Hematopoietic multipotent progenitor cell treated with erythropoietin and hydrocortisone succinate and interleukin-3 and kit ligand, for 6 days (in vitro differentiated cells): ENCODE data around the gene KNL1.
"Not testable (repeated sequence)": the region's sequence is repeated elsewhere in the genome, so short reads cannot be mapped to it uniquely, and the experiment has no call there.

Source experiments
- DNase-seq: peaks from one replicate; pipeline ENCODE4 v3.0.0-alpha.2; 2015

Gene KNL1

GRCh38 chr15:40582726-40583246 is 11.3 kb upstream of the KNL1 start:
- DNase-seq, result peak; percentile 55

DNA sequence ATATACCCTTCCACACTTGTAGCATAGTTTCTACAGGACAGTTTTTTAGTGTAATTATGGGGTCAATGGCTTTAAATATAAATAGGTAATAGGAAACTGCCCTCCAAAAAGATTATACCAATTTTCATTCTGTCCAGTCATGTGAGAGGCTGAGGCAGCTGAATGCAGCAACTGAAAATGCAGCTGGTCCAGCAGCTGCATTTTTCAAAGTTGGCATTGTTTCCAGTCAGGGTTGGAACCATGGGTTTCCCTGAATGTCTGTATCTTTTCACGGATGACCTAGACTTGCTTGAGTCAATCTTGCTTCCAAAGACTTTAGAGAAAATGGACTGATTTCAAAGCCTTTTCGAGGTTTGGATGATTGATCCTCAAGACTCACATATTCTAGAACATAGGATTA is 9.9 kb upstream of the KNL1 start:
- DNase-seq, result no peak

DNA sequence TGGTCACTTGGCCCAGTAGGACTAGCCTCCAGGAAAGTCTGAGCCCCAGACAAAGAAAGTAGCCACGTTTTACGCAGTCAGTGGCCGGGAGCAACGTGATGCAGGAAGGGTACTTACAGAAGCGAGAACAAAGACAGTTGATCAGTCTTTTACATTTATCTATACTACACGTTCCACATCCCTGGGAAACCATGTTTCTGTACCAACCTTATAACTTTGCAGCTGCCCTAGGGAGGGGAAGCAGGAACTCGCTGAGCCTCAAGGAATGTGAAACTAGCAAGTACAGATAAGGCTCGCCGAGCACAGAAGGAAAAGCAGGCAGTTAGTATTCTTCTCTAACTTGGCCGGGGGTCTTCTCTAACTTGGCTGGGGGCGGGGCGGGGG is 3.4 kb upstream of the KNL1 start:
- DNase-seq, result no peak

DNA sequence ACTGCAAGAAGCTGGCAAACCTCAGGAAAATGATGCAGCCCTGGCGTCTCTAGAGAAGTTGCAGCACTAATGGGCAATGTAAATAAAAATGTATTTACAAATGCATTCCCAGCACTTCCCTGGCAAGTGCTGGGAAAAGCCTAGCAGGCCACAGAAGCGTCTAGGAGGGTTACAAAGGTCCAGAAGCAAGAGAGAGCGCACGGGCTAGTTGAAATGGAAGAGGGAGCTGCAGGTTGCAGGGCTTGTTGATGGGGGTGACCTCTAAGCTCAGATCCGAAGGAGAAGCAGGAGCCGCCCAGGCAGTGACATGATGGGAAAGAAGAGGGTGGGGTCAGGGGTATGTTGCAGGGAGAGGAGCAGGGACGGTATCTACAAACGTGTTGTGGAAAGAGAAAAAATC is 2.7 kb upstream of the KNL1 start:
- DNase-seq, result no peak

GRCh38 chr15:40593165-40593564 is 884 bp upstream of the KNL1 start:
- peak; percentile 36 for DNase-seq

DNA sequence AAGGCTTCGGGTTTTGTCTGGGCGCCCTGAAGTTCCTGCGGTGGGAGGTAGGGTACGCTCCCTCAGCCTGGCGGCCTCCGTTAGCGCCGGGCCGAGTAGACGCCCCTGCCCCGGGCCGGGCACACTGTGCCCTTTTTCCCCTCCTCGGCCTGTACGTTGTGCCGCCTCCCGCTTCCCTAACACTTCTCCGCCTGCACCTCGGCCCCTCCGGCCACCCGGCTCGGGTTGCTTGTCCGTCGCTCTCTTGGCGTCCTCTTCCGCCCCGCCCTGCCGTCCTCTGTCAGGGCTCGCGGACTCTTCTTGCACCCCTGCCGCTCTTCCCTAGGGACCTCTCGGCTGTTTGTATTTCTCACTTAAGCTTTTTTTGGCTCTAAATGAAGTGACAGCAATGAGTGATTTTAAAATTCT is 384 bp downstream of the KNL1 start:
- peak; percentile 73 for DNase-seq

GRCh38 chr15:40595219-40595618 is 1.2 kb downstream of the KNL1 start:
- no peak for DNase-seq

GRCh38 chr15:40595773-40596172 is 1.7 kb downstream of the KNL1 start:
- DNase-seq, result no peak

DNA sequence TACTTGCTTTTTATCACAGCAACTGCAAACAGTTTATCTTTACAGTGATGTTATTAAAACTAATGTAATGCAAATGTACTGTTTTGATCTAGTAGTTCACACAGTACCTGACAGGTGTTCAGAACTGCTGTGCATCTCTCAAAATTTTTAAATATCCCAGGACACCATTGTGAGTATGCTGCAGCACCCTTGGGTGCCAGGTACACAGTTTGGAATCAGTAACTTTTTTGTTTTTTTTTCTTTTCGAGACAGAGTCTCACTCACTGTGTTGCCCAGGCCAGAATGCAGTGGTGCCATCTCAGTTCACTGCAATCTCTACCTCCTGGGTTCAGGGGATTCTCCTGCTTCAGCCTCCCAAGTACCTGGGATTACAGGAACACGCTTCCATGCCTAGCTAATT is 3.0 kb downstream of the KNL1 start:
- no peak for DNase-seq

DNA sequence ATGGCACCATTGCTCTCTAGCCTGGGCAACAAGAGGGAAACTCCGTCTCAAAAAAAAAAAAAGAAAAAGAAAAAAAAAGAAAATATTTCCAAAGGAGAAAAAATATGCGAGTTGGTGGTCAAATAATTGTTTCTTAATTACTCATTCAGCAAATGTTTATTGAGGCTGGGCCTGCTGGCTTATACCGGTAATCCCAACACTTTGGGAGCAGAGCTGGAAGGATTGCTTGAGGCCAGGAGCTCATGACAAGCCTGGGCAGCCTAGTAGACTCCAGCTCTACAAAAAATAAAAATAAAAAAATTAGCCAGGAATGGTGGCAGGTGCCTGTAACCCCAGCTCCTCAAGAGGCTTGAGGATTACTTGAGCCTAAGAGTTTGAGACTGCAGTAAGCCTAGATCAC is 4.1 kb downstream of the KNL1 start:
- no peak for DNase-seq

DNA sequence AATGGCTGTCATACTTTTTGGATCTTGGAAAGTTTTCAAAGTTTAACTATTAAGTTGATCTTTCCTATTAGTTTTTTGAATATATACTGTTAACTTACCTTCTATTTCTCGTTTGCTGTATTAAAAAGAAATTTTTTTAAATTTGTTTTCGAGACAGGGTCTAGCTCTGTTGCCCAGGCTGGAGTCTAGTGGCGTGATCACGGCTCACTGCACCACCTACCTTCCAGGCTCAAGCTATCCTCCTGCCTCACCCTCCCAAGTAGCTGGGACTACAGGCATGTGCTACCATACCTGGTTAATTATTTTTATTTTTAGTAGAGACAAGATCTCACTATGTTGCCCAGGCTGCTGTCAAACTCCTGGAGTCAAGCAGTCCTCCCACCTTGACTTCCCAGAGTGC is 4.6 kb downstream of the KNL1 start:
- no peak for DNase-seq

DNA sequence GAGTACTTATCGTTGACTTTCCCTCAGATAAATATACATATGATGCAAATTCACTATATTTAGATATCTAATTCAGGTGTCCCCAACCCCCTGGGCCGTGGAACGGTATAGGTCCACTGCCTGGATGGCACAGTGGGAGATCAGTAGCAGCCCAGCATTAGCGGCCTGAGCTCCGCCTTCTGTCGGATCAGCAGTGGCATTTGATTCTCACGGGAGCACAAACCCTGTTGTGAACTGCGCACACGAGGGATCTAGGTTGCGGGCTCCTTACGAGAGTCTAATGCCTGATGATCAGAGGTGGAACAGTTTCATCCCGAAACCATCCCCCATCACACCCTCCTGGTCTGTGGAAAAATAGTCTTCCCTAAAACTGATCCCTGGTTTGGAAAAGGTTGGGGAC is 6.9 kb downstream of the KNL1 start:
- DNase-seq, result no peak

DNA sequence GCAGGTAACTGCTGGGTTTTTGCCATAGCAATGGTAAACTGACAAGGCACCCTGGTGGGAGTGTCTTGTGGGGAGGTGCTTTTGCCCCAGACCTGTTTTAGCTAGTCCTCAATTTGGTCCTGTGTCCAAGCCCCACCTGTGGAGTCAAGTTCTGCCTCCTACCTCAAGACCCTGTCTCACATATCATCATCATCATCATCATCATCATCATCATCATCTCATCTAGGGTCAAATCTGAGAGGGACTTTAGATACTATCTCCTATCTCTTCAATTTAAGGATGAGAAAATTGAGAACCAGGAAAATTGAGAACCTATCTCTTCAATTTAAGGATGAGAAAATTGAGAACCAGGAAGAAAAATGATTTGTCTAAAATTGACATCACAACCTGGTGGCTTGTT is 9.9 kb downstream of the KNL1 start:
- DNase-seq, result no peak

DNA sequence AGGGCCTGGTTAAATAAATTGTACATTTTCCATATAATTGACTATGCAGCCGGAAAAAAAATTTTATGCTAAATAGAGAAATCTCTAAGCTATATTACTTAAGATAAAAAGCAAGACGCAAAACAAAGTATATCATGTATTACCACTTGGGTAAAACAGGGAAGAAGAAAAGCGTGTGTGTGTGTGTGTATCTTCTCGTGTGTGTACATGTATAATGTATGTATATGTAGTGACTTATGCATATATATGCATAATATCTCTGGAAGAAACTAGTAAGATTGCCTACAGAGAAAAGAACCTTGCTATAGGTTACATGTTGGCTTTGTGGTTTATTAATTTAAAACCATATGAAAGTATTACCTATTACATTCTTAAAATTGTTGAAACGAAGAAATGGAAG is 19.0 kb downstream of the KNL1 start:
- no peak for DNase-seq

- DNase-seq, result peak; percentile 42
These were observed 24.0 kb downstream of the KNL1 start for GRCh38 chr15:40618023-40618422.

- no peak for DNase-seq
These were observed 24.9 kb downstream of the KNL1 start for GRCh38 chr15:40618906-40619305.

DNA sequence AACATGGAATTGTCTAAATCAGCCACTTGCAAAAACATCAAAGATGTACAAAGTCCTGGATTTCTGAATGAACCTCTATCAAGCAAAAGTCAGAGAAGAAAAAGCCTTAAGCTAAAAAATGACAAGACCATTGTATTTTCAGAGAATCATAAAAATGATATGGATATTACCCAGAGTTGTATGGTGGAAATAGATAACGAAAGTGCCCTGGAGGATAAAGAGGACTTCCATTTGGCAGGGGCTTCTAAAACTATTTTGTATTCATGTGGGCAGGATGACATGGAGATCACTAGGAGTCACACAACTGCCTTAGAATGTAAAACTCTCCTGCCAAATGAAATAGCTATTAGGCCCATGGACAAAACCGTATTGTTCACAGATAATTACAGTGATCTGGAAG is 29.3 kb downstream of the KNL1 start:
- peak; percentile 76 for DNase-seq

GRCh38 chr15:40630313-40630712 is 36.3 kb downstream of the KNL1 start:
- no peak for DNase-seq

DNA sequence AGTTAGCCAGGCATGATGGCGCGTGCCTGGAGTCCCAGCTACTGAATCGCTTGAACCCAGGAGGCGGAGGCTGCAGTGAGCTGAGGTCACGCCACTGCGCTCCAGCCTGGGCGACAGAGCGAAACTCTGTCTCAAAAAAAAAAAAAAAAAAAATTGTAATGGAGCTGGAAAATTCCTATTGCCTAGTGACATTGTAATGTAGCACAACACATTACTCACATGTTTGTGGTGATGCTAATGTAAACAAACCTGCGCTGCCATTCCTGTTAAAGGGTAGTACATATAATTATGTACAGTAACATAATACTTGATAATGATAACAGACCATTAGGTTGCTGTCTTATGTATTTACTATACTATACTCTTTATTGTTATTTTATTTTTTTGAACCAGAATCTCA is 39.1 kb downstream of the KNL1 start:
- DNase-seq, result no peak

GRCh38 chr15:40637221-40637745 is 43.2 kb downstream of the KNL1 start:
- no peak for DNase-seq

- no peak for DNase-seq
These were observed 45.6 kb downstream of the KNL1 start for GRCh38 chr15:40639677-40640076.

GRCh38 chr15:40647523-40647922 is 53.5 kb downstream of the KNL1 start:
- DNase-seq, result no peak

GRCh38 chr15:40650479-40650878 is 56.4 kb downstream of the KNL1 start:
- DNase-seq, result no peak

DNA sequence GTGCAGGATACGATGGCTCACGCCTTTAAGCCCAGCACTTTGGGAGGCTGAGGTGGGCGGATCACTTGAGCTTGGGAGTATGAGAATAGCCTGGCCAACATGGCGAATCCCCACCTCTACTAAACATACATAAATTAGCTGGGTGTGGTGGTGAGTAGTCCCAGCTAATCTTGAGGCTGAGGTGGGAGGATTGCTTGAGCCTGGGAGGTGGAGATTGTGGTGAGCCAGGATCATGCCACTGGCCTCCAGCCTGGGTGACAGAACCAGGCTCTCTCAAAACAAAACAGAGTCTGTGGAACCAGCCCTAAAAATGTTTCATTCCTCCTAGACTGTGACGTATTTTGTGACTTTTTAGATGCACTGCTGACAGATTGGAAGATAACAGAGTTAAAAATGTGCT is 66.6 kb downstream of the KNL1 start:
- DNase-seq, result peak; percentile 33

DNA sequence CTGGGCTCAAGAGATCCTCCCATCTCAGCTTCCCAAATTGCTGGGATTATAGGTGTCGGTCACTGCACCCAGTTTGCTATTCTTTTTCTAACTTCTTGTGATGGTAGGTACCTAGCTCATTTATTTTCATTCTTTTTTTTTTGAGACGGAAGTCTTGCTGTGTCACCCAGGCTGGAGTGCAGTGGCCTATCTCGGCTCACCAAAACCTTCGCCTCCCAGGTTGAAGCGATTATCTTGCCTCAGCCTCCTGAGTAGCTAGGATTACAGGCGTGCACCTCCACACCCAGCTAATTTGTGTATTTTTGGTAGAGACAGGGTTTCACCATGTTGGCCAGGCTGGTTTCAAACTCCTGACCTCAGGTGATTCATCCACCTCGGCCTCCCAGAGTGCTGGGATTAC is 70.9 kb downstream of the KNL1 start:
- no peak for DNase-seq

DNA sequence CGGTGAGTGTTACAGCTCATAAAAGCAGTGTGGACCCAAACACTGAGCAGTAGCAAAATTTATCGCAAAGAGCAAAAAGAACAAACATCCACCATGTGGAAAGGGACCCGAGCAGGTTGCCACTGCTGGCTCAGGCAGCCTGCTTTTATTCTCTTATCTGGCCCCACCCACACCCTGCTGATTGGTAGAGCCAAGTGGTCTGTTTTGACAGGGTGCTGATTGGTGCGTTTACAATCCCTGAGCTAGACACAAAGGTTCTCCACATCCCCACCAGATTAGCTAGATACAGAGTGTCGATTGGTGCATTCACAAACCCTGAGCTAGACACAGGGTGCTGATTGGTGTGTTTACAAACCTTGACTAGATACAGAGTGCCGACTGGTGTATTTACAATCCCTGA is 82.2 kb downstream of the KNL1 start:
- DNase-seq, result not testable (repeated sequence)
